HEK293T (cell line): ENCODE data around the gene RAB3B.

ENCODE experiments used
- CTBP1 ChIP-seq: fragments of 450-650 bp; IDR thresholded peaks from 2 replicates; pipeline ENCODE4 v1.6.1; 2016; ENCODE audit warnings: borderline replicate concordance
- FOXM1 ChIP-seq: fragments of 450-650 bp; IDR thresholded peaks from 2 replicates; pipeline ENCODE4 v1.6.1; 2017; ENCODE audit warnings: mild to moderate bottlenecking, borderline replicate concordance
- SUZ12 ChIP-seq: fragments of 450-650 bp; IDR thresholded peaks from 2 replicates; pipeline ENCODE4 v1.6.1; 2016; ENCODE audit warnings: mild to moderate bottlenecking

DNA sequence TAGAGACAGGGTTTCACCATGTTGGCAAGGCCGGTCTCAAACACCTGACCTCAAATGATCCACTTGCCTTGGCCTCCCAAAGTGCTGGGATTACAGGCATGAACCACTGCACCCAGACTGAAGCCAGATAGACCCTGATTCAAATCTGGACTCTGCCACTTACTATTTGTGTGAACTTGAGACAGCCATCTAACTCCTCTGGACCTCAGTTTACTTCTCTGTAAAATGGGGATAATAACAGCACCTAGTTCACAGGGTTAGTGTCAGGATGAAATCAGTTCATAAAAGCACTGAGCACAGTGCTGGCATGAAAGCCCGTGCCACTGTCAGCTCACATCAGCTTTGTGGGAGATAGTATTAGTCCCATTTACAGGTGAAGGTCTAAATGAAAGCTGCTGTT, 28.5 kb downstream of the RAB3B start:
- TF ChIP-seq SUZ12 (no peak), FOXM1 (no peak), CTBP1 (no peak)
